ENCODE data around the gene TMEM63A.

The TMEM63A gene

GRCh38 chr1:225883616-225884265 lies 1.6 kb upstream of the TMEM63A start:
- no peak for DNase-seq

GRCh38 chr1:225882694-225883615 lies 775 bp upstream of the TMEM63A start:
- DNase-seq, result no peak

- DNase-seq, result no peak
Measured at GRCh38 chr1:225881081-225881958, 860 bp downstream of the TMEM63A start.

- no peak for DNase-seq
Measured at GRCh38 chr1:225880636-225881035, 1.5 kb downstream of the TMEM63A start.

- DNase-seq, result peak; percentile 21
Measured at GRCh38 chr1:225880222-225880588, 2.0 kb downstream of the TMEM63A start.

GRCh38 chr1:225879521-225880221 lies 2.5 kb downstream of the TMEM63A start:
- peak; percentile 68 for DNase-seq

GRCh38 chr1:225878282-225878681 lies 3.9 kb downstream of the TMEM63A start:
- no peak for DNase-seq

- peak; percentile 46 for DNase-seq
Measured at GRCh38 chr1:225877580-225877979, 4.6 kb downstream of the TMEM63A start.

GRCh38 chr1:225876900-225877510 lies 5.2 kb downstream of the TMEM63A start:
- DNase-seq, result no peak

GRCh38 chr1:225875044-225875815 lies 7.0 kb downstream of the TMEM63A start:
- no peak for DNase-seq

- no peak for DNase-seq
Measured at GRCh38 chr1:225874431-225874830, 7.7 kb downstream of the TMEM63A start.

- no peak for DNase-seq
Measured at GRCh38 chr1:225873281-225873850, 8.8 kb downstream of the TMEM63A start.

- DNase-seq, result no peak
Measured at GRCh38 chr1:225872075-225872430, 10.1 kb downstream of the TMEM63A start.

GRCh38 chr1:225871359-225872074 lies 10.7 kb downstream of the TMEM63A start:
- no peak for DNase-seq

- no peak for DNase-seq
Measured at GRCh38 chr1:225870911-225871310, 11.3 kb downstream of the TMEM63A start.

GRCh38 chr1:225868631-225869330 lies 13.4 kb downstream of the TMEM63A start:
- no peak for DNase-seq

GRCh38 chr1:225866981-225867380 lies 15.2 kb downstream of the TMEM63A start:
- no peak for DNase-seq

GRCh38 chr1:225866061-225866837 lies 15.9 kb downstream of the TMEM63A start:
- DNase-seq, result no peak

- no peak for DNase-seq
Measured at GRCh38 chr1:225865514-225865913, 16.7 kb downstream of the TMEM63A start.

Measured in NCI-H2107 (cell line).